Dedifferentiated amniotic fluid mesenchymal stem cell (primary cell): ENCODE results near the gene CKAP2L.

Experiments
- DNase-seq: peaks from one replicate; pipeline ENCODE4 v3.0.0-alpha.2; 2016; ENCODE audit errors: extremely low spot score

CKAP2L gene

DNA sequence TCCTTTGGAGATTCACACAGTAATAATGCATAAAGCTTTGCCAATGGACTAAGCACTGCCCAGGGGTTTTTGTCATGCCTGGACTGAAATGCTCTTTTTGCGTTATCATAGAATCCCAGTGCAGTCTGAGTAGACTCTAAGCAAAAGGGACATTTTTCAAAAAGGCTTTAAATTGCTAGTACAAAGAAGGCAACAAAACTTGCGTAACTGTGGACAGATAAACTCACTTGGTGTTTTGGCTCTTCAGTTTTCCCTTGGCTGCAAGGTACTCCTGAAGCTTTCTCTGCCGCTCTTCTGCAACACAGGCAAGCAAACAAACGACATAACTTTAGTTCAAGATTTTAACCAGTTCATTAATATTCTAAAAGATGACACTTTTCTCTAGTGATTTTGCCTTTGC is 2.1 kb downstream of the CKAP2L start:
- no peak for DNase-seq

- DNase-seq: no peak
Measured at GRCh38 chr2:112760149-112760548, 4.3 kb downstream of the CKAP2L start.

DNA sequence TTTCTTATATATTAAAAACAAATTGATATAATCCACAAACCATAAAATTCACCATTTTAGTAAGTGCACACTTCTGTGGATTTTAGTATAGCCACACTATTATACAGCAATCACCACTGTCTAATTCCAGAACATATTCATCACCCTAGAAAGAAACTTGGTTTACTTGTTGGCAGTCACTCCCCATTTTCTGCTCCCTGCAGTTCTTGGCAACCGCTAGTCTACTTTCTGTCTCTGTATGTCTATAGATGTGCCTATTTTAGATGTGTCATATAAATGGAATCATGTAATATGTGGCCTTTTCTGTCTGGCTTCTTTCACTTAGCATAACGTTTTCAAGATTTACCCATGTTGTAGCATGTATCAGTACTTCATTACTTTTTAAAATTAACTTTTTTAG is 5.7 kb downstream of the CKAP2L start:
- DNase-seq: no peak

- no peak for DNase-seq
Measured at GRCh38 chr2:112757265-112757664, 7.1 kb downstream of the CKAP2L start.

- DNase-seq: no peak
Measured at GRCh38 chr2:112756207-112756606, 8.2 kb downstream of the CKAP2L start.

- no peak for DNase-seq
Measured at GRCh38 chr2:112755444-112755843, 9.0 kb downstream of the CKAP2L start.

- no peak for DNase-seq
Measured at GRCh38 chr2:112754564-112754963, 9.8 kb downstream of the CKAP2L start.

GRCh38 chr2:112752667-112753066 is 11.7 kb downstream of the CKAP2L start:
- no peak for DNase-seq

- DNase-seq: no peak
Measured at GRCh38 chr2:112751451-112752197, 12.8 kb downstream of the CKAP2L start.

DNA sequence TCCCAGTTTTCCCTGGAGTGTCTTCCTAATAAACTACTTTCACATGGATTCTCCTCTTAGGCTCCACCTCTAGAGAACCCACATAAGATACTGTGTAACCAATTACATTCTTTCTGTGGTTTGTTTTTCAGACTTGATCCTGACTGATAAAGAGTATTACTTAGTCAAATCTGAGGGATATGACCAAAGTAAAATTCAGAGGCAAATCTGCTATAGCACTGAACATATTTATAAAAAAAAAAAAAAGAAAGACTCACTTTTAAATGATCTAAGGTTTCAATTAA is 13.9 kb downstream of the CKAP2L start:
- no peak for DNase-seq

- DNase-seq: peak; percentile 72
Measured at GRCh38 chr2:112749755-112750559, 14.5 kb downstream of the CKAP2L start.

DNA sequence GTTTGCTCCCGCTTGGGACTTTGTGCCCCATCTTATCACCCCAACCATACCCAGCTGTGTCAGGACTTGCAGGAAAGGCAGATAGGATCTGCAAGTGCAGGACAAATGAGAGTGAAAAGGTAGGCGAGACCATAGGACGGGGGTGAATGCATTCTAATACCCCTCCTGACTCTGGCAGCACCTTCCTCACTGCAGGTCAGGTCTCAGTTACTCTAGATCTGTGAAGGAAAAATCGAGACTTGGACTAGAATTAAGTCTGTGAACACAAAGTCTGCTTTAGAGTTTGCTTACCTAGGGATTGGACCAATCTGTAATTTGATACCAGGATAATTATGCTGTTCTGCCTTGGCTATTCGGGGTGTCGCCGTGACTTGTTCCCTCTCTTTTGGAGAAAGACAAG is 23.9 kb downstream of the CKAP2L start:
- no peak for DNase-seq

DNA sequence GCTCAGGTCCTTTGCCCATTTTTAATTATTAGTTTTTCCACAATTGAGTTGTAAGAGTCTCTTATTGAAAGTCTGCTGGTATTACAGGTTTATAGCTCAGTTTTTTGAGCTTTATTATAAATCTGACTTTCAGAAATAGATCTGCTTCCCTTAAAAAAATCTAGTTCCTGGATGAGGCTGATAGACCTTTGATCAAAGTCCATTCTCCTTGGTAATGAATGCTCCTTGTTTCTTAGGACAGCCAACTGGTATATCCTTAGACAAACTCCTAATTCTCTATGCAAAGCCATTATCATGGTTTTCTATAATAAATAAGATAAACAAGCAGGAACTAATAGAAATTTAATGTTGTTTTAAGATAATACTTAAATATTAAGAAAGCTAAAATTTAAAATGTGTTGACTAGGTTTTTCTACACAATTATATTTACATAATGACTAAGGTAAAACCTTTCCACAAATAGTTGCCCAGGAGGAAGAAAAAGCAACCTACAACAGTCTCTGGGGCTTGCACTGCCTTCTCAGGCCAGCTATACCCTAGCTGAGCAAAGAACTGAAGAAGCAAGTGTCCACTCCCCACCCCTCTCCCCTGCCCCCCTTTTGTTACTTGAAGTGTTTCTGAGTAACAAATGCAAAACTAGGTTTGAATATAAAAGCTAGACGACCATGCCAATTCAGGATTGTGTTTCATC is 26.7 kb downstream of the CKAP2L start:
- no peak for DNase-seq

GRCh38 chr2:112733871-112734270 is 30.5 kb downstream of the CKAP2L start:
- no peak for DNase-seq

- no peak for DNase-seq
Measured at GRCh38 chr2:112733456-112733855, 31.0 kb downstream of the CKAP2L start.

GRCh38 chr2:112731479-112731878 is 32.9 kb downstream of the CKAP2L start:
- no peak for DNase-seq

DNA sequence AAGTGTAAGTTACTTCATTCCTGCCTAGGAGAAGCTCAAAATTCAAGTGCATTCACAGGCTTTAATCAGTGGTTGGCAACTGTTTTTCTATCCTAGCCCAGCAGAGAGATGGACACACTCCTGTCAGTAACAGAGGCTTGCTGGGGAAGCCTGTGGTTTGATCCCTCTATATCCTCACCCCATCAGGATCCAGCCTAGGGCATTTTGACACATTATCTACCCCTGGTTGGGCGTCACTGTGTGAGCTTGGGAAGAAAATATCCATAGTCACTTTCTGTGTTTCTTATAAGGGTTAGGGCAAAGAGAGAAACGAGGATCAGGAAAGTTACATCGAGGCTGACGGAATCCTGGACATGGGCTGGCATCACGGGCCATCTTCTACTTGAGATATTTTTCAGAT is 33.6 kb downstream of the CKAP2L start:
- DNase-seq: no peak

DNA sequence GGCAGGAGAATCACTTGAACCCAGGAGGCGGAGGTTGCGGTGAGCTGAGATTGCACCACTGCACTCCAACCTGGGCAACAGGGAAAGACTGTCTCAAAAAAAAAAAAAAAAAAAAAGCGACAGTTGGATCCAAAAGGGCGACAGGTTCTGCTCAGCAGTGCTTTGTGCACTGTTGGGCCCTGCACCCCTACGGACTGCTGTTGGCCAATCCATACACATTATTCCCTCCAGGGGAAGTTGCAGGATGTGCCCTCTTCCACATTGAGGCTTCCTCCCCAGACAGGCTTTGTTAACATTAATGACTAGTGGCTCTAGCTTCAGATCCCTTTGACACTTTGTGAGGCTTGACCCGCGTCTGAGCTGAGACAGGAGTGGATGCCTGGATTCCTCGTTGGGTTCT is 34.2 kb downstream of the CKAP2L start:
- DNase-seq: no peak

DNA sequence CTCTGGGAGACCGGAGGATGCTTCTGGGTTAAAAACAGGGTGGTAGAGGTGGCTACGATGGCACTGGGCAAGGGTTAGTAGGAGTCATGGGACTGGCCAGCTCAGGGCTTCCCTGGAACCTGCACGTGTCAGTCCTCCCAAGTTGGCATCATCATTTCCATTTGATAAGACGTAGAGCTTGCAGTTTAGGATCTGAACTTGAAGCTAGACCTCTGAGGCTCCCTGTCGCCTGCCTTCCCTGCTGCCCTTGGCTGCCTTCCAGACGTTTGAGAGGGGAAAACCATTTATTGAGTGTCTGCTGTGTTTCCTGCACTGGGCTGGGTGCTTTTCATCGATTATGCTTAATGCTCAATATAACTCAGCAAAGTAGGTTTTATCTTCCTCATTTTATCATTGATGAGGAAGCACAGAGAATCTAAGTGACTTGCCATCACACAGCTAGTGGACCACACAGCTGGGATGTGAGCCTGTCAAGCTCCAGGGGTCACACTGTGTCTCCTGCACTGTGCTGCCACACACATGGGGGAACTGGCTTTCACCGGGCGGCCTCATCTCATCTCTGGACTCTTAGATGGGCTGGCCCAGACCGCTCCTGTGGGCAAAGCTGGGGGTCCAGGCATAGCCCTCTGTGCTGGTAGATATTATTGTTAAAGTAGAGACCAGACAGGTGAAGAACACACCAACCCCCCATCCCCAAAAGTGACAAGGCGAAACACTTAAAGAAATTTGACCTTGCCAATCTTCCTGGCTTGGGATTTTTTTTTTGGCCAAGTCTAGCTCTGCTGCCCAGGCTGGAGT is 35.8 kb downstream of the CKAP2L start:
- no peak for DNase-seq

- DNase-seq: no peak
Measured at GRCh38 chr2:112728029-112728362, 36.4 kb downstream of the CKAP2L start.

DNA sequence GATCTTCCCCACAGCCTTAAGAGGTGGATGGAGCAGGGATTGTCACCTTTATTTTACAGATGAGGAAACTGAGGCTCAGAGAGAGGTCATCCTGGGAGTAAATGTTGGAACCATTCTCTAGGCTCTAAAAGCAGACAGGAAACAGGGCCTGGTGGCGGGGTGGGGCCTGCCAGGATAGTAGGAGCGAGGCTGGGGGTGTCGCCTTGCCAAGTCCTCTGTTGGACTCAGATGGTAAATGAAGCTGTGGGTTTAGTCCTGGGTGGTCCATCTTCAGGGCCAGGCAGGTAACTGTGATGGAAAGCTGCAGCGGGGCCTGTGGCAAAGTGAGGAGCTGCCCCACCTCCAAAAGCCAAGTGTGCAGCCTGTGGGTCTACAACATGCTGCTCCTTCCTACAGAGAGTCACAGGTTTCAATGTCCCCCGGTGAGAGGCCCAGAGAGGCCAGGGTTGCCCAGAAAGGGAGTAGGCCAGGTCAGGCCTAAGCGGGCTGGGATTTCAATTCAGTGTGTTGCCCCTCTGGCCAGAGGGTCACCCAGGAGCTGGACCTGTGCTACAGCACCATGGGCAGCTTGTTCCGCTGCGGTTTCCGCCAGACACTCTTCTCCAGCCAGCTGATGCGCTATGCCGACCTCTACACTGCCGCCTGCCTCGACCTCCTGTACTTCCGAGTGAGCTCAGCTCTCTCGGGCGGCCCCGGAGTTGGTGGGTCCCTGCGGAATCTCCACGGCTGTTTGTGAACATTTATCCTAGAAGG is 37.0 kb downstream of the CKAP2L start:
- no peak for DNase-seq
